Spinal cord (tissue), 10 donors: ENCODE data around the gene CCDC82. TPM values are rescaled to one million over a fixed set of nuclear protein-coding genes. Genes with fewer than 3 reads are reported as not detected.

ENCODE experiments used
- DNase-seq, 6 donors: peaks; one replicate each; pipeline versions ENCODE4 v3.0.0 to v3.0.0-alpha.2; 2013 to 2015; ENCODE audit warnings: low spot score in 6 of 6, low read depth in 4 of 6
- H3K27ac ChIP-seq: one replicate; pipeline ENCODE4 v1.5.1; 2013; ENCODE audit warnings: low read depth, low read length, control low read depth
- H3K27me3 ChIP-seq: one replicate; pipeline ENCODE4 v1.6.1; 2013; ENCODE audit warnings: low read length; ENCODE audit not compliant: control insufficient read depth, insufficient read depth
- H3K36me3 ChIP-seq: one replicate; pipeline ENCODE4 v1.6.1; 2013; ENCODE audit warnings: low read length; ENCODE audit not compliant: control insufficient read depth, insufficient read depth
- H3K4me1 ChIP-seq: one replicate; pipeline ENCODE4 v1.6.1; 2013; ENCODE audit warnings: low read length; ENCODE audit not compliant: control insufficient read depth, insufficient read depth
- H3K4me3 ChIP-seq: one replicate; pipeline ENCODE4 v1.5.1; 2013; ENCODE audit warnings: low read depth, low read length, control low read depth
- H3K9me3 ChIP-seq: one replicate; pipeline ENCODE4 v1.6.1; 2013; ENCODE audit warnings: low read length; ENCODE audit not compliant: control insufficient read depth, insufficient read depth
- WGBS: methylation state at CpG from one replicate; pipeline ENCODE4 v1.1.5; 2013; ENCODE audit warnings: missing lambda C conversion rate; ENCODE audit not compliant: insufficient coverage; 5-methylcytosine and 5-hydroxymethylcytosine counted together
- polyA plus RNA-seq, 2 donors: library from polyadenylated mRNA; unstranded; fragments of 120-200 nt; gene quantifications; one replicate each; pipeline ENCODE4 v1.2.1, GENCODE V29; 2013; ENCODE audit not compliant: insufficient read length in 2 of 2
- total RNA-seq, 2 donors: library from RNA; depleted of rRNA in 1 of 2; stranded (reverse); fragments of 120-200 nt in 1 of 2; fragments of >200 nt in 1 of 2; gene quantifications; one replicate each; pipeline versions ENCODE4 v1.2.3 to v1.2.4, GENCODE V29; 2013 to 2014
- donor health status: healthy.

The CCDC82 gene
- total and polyA plus RNA-seq, 4 donors, result 33.9 to 76.8 (median 57.2) TPM

DNA sequence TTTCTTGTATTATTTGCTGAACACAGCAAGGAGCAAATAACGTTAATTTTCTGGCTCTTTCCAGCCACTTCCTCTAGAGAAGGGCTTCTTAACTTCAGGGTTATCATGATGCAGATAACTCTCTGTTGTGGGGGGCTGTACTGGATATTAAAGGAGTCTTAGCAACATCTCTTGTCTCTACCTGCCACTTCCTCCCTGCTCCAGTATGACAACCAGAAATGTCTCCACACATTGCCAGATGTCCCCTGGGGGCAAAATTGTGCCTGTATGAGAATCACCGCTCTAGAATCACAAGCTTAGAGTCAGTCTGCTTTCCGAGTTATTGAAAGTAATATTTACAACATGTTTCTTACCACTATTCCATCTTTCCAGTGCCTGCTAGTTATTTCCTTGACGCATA is 6.9 kb upstream of the CCDC82 start:
- DNase-seq, result no peak
- Histone ChIP-seq H3K4me3 (no peak overlapping the region), H3K36me3 (no peaks in the 10 kb centered on the region), H3K4me1 (no peaks in the 10 kb centered on the region), H3K27ac (no peak overlapping the region), H3K27me3 (no peaks in the 10 kb centered on the region), H3K9me3 (no peaks in the 10 kb centered on the region)
- 100% methylated on average over 2 of the region's 4 CpGs for WGBS

DNA sequence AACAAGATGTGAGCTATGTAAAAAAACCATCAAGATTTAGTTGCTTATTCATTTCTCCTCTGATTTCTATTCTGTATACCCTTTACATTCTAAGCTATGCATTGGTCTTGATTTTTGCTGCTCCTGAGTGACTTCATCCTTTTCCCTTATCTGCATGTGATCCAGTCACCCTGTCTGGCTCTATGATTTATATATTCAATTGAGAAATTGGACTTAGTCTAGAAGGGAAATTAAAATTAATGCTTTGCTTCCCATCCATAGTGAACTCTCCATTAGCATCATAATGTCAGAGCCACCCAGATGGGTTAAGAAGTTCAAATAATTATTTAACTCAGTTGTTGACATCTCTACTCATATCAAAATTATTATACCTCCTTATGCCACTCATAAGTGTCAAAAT is 5.1 kb upstream of the CCDC82 start:
- Histone ChIP-seq H3K4me1 (no peaks in the 10 kb centered on the region), H3K27me3 (no peaks in the 10 kb centered on the region), H3K4me3 (no peak overlapping the region), H3K9me3 (no peaks in the 10 kb centered on the region), H3K36me3 (no peaks in the 10 kb centered on the region), H3K27ac (no peak overlapping the region)
- DNase-seq, result no peak

DNA sequence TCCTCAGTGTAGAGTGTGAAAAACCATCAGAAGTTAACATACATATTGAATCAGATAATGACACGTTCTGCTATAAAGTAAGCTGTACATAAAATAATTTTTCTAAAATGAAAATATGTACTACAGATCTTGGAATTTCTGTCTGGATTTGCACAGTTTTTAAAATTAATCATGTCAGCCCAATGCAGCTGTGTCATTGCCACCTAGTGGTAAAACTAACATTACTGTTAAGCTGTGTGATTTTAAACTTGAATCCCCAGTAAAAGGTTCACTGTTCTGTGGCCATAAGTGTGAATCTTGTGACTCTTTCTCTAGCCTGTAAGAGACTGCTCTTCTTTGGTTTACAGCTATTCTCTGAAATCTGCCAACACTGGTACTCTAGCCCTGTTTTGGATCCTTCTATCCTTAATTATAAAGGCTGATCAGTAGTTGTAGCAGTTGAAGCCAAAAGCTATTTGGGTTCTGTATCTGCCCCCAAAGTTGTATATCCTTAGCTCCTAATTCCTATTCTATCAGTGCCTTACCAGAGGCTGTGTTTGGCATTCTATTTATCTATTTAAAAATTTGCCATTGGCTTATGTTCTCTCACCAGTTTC is 4.1 kb upstream of the CCDC82 start:
- H3K4me3 ChIP-seq, result no peak overlapping the region
- no peaks in the 10 kb centered on the region for H3K27me3 ChIP-seq
- H3K36me3 ChIP-seq, result no peaks in the 10 kb centered on the region
- no peaks in the 10 kb centered on the region for H3K4me1 ChIP-seq
- no peak overlapping the region for H3K27ac ChIP-seq
- WGBS, result no CpG with 5 or more reads among the region's 1 CpG
- no peaks in the 10 kb centered on the region for H3K9me3 ChIP-seq
- peak in 3 of 6 donors; percentile 31 to 83 (median 61) for DNase-seq

DNA sequence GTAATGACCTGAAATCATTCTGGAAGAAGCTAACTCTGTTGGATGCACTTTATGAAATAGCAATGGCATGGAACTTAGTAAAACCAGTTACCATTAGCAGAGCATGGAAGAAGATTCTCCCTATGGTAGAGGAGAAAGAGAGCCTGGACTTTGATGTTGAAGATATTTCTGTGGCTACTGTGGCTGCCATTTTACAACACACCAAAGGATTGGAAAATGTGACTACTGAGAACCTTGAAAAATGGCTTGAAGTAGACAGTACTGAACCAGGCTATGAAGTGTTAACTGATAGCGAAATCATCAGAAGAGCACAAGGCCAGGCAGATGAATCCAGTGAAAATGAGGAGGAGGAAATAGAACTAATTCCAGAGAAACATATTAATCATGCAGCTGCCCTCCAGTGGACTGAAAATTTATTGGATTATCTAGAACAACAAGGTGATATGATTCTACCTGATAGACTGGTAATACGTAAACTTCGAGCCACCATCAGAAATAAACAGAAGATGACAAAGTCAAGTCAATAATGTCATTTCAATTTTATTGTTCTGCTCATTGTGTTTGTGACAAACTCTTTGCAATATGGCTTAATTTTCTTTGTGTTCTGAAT is 2.1 kb upstream of the CCDC82 start:
- no peaks in the 10 kb centered on the region for H3K9me3 ChIP-seq
- no peak overlapping the region for H3K27ac ChIP-seq
- no CpG with 5 or more reads among the region's 3 CpGs for WGBS
- no peaks in the 10 kb centered on the region for H3K4me1 ChIP-seq
- H3K4me3 ChIP-seq, result no peak overlapping the region
- H3K27me3 ChIP-seq, result no peaks in the 10 kb centered on the region
- DNase-seq, result peak in 1 of 6 donors; percentile 4
- H3K36me3 ChIP-seq, result no peaks in the 10 kb centered on the region

DNA sequence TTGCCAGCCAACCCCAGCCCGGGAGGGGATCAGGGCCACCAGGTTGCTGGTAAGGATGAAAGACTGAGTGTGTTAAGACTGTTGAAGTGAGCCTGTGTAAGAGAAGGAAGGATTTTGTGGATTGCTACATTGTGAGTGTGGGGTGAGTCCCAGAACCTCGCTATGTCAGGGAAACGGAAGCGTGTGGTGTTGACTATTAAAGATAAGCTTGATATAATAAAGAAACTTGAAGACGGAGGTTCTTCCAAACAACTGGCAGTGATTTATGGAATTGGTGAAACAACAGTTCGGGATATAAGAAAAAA is 728 bp upstream of the CCDC82 start:
- Histone ChIP-seq H3K4me3 (peak overlapping the region; percentile 94), H3K9me3 (no peaks in the 10 kb centered on the region), H3K27ac (peak overlapping the region; percentile 78), H3K4me1 (no peaks in the 10 kb centered on the region), H3K36me3 (no peaks in the 10 kb centered on the region), H3K27me3 (no peaks in the 10 kb centered on the region)
- no peak for DNase-seq
- 45% methylated on average over 5 of the region's 6 CpGs for whole genome bisulfite sequencing

DNA sequence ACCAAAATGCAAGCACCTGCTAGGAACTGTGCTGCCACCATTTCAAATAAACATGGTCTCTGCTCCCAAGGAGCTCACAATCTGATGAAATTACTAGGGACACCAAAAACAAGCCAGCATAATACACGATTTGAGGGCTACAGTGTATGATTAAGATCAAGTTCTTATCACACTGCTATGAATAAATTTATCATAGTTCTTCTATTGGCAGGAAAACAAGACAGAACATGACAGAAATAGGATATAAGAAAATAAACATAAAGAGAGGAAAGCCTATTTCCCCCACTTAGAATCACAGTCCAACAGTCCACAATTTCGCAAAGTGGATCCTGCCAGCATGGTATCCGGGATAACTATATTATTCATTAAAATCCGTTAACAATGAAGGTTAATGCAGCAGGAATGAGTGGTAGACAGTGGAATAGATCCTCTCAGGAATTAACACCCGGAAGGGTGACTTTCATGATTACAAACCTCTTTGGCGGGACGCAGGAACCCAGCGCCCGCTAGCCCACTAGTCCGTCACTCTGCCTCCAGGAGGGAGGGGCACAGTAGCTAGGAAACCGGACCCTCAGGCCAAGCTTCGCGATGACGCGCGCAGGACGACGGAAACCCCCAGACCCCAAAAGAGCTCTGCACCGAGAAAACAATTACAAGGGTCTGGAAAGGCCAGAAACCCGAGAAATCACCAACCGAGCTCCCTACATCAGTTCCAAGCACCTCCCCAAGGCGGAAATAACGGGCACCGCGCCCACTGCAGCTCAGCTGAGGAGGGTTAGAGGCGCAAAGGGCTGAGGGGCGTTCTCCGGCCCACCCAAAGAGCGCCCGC is 607 bp downstream of the CCDC82 start:
- under 1% methylated on average over 24 of the region's 30 CpGs for WGBS
- H3K36me3 ChIP-seq, result no peaks in the 10 kb centered on the region
- H3K9me3 ChIP-seq, result no peaks in the 10 kb centered on the region
- no peaks in the 10 kb centered on the region for H3K27me3 ChIP-seq
- peak; percentile 54 to 94 (median 65) for DNase-seq
- H3K27ac ChIP-seq, result peak overlapping the region; percentile 78
- no peaks in the 10 kb centered on the region for H3K4me1 ChIP-seq
- peak overlapping the region; percentile 94 for H3K4me3 ChIP-seq

DNA sequence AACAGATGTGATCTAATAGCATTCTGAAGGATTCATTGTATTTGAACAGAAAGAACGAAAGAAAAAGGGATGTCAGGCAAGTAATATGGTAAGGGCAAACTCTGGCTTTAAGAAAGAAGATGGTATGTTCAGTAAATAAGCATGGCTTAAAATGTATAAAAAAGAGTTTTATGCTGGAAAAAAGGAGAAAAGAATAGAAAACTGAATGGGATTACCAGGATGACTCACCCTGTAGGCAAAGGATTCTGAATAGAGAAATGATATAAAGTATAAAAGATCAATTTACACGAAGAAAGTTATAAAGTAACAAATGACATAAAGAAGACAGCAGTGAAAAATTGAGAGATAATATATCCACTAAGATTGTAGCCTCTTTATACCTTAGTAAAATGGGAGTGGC is 4.5 kb downstream of the CCDC82 start:
- 67% methylated on average over 1 of the region's 2 CpGs for WGBS
- H3K4me1 ChIP-seq, result no peaks in the 10 kb centered on the region
- H3K27me3 ChIP-seq, result no peaks in the 10 kb centered on the region

DNA sequence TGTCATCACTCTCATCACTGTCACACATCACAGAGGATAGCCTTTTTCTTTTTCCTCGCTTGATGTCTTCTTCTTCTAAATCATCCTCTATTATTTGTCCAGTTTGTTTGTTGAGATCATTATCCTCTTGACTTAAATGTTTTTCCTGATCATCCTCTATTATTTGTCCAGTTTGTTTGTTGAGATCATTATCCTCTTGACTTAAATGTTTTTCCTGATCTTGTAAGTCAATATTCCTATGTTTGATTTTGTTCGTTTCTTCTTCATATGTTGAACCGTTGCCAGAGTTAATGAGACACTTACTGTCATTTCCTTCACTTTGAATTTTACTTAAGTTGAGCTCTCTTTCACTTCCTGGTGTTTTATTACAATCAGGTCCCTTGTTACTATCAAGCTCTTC is 5.6 kb downstream of the CCDC82 start:
- H3K27me3 ChIP-seq, result no peaks in the 10 kb centered on the region
- no peaks in the 10 kb centered on the region for H3K9me3 ChIP-seq
- no peak overlapping the region for H3K4me3 ChIP-seq
- no peak overlapping the region for H3K27ac ChIP-seq
- H3K36me3 ChIP-seq, result no peaks in the 10 kb centered on the region
- WGBS, result 69% methylated on average over 2 of the region's 3 CpGs
- DNase-seq, result no peak
- no peaks in the 10 kb centered on the region for H3K4me1 ChIP-seq

More for the DNA sequence above, 4.5 kb downstream of the CCDC82 start:
- Histone ChIP-seq H3K9me3 (no peaks in the 10 kb centered on the region), H3K27ac (no peak overlapping the region), H3K36me3 (no peaks in the 10 kb centered on the region), H3K4me3 (no peak overlapping the region)
- DNase-seq, result no peak

DNA sequence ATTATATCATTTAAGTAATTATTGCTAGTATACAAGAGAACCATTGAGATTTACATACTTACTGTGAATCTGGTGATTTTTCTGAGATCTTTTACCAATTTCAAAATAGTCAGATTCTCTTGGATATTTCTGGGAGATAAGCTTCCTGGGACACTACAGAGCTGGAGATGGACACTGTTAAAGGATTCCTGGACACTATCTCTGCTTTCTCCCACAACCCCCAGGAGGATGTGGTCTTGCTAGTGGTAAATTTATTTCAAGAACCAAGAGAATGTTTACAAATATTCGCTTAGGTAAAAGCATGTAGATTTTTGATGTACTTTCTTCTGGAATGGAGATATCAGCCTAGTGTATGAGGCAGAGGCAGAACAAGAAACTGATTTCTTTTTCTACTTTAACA is 12.9 kb downstream of the CCDC82 start:
- Histone ChIP-seq H3K9me3 (no peaks in the 10 kb centered on the region), H3K4me3 (no peak overlapping the region), H3K36me3 (no peaks in the 10 kb centered on the region), H3K4me1 (no peaks in the 10 kb centered on the region), H3K27me3 (no peaks in the 10 kb centered on the region), H3K27ac (no peak overlapping the region)
- no CpG with 5 or more reads among the region's 1 CpG for WGBS
- DNase-seq, result no peak

DNA sequence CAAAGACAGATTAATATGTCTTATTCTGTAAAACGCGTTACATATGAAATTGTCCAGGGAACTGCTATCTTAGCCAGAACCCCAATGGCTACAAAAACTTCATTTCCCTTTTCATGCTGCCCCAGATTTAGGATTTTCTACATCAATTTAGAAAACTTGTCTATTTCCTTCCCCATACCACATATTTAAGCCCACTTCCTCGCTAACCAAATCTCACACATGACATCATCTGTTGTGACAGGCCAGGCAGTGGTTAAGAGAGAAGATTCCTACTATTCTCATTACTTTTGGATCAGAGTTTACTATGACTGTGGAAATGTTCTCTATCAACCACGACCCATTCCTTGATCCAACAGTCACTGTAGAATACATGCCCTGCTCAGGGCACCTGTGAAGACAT is 15.9 kb downstream of the CCDC82 start:
- no peak overlapping the region for H3K27ac ChIP-seq
- H3K4me3 ChIP-seq, result no peak overlapping the region
- no peaks in the 10 kb centered on the region for H3K36me3 ChIP-seq
- 94% methylated on average over 2 of the region's 4 CpGs for WGBS
- no peak for DNase-seq
- H3K4me1 ChIP-seq, result no peaks in the 10 kb centered on the region
- no peaks in the 10 kb centered on the region for H3K27me3 ChIP-seq
- H3K9me3 ChIP-seq, result no peaks in the 10 kb centered on the region
